HG03097 (cell line): Measurements from ENCODE around the gene AKAP7.

ENCODE experiments used
- ATAC-seq: cut with Tn5 transposase; IDR thresholded peaks from one replicate; pipeline ENCODE4 v1.9.1; 2021; ENCODE audit not compliant: unreplicated experiment, low FRiP score

The AKAP7 gene

DNA sequence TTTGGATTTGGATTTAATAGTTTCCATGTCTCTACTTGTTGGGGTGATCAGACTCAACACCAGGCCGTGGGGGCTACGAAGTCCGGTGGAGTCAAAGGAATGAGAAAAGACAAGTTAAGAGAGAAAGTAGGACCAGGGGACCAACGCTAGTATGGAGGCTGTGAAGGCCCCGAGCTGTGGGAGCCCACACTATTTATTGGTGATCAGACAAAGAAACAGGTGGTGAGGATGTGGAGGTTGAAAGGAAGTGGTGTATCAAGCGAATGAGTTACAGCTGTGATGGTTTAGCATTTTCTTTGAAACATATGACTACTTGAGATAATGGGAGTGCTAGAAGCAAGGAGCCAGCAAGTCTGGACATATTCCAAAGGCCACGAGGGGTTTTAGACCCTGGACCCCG lies 62.4 kb downstream of the AKAP7 start:
- no peak for ATAC-seq

DNA sequence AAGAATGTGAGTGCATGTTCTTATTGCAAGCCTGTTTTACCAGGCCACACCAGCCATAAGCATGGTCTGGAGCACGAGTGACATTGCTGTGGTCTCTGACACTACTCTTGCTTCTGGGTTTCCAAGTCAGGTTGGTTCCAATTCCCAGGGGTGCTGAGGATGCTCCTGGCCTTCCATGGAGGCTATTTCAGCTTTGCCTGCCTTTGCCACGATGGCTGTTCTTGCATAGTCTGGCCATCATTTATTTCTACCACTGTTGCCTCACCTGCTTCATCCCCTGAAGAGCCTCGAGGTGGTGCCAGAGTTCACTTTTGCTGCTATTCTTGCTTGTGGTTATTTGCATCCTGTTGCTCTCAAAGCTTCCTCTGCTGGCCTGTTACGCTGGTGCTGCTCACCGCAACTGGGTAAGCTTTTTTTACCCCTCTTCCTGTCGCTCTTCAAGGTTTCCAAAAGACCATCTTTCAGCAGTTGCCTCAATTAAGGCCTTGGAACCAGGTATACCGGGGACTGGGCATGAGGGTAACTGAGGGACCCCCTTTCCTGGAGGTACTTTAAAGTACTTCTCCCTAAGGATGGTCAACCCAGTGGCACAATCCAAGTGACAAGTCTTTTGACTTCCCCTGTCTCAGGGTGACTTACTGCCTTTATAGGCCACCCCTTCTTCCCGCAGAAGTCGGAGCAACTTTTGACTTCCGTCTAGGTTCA lies 64.5 kb downstream of the AKAP7 start:
- peak; percentile 98 for ATAC-seq

DNA sequence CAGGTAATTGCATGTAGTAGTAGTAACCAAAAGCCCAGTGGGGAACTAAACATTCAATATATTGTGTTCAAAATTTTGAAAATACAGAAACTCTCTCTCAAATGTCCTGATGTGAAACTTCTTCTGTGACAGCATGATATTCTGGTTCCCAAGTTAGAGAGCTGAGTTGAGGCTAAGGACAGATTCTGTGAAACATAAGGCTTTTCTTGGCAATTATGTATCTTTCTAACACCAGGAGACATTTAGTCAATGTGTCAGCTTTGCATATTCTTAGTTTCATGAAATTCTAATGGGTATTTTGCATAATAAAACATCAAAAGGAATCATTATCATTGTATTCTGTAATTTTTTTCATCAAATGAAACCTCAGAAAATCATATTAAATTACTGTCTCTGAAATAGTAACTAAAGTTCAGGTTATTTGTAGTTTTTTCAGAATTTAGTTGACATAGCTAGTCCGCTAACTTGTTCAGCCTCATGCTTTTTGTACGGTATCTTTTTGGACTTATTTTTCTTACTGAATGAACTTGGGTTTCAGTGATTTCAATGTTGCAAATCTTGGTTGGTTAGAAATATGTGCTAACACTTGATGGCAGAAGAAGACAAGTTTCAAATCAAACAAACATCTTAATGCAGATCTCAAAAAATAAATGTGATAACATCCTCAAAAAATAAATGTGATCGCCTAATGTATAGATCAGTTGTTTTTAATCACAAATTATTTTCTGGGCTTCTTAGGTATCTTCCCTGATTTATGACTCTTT lies 70.4 kb downstream of the AKAP7 start:
- ATAC-seq = no peak

DNA sequence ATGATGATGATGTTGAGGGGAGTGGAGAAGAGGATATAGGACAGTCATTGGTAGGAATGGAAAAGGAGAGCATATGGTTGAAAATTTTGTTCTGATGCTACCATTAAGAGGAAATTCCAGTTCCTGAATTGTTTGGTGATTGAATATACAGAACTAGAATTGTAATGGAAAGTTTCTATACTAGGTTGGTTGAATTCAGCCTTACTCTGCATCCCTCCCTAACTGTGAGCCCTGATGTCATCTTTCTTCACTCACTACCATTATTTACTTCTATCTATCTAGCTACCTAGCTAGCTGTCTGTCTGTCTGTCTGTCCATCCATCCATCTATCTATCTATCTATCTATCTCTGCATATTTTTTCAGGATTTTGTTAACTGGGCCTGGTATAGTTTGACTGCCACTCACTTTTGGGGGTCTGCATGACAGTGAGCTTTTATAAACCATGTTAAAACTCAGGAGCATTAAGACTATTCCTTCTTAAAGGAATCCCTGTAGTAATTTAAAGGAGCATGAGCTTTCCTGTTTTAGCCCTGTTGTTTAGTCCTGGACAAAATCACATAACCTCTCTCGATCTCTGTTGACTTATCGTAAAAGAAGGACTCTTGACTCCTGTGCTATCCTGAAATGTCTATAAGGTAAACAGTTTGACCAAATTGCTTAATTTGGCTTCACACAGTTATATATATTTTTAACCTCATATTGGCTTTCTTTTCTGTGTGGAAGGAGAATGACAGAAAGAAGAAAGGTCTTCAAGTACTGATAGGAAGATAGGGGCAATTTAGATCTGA lies 71.4 kb downstream of the AKAP7 start:
- ATAC-seq = no peak

DNA sequence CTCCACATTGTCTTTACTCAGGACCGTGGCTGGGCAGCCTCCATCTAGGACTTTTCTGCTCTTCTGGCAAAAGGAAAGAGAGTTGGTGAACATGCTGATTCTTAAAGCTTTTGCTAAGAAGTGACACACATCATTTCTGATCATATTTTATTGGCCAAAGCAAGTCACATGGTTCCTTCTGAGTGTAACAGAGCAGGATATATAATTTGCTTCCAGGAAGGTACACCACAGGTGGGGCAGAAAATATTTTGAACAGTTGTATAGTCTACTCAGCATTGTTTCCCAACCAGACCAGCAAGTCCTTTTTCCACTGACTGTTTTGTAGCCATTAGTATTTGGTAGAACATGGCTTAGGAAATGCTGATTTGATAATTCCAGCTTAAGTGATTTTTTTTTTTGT lies 73.5 kb downstream of the AKAP7 start:
- ATAC-seq = no peak

DNA sequence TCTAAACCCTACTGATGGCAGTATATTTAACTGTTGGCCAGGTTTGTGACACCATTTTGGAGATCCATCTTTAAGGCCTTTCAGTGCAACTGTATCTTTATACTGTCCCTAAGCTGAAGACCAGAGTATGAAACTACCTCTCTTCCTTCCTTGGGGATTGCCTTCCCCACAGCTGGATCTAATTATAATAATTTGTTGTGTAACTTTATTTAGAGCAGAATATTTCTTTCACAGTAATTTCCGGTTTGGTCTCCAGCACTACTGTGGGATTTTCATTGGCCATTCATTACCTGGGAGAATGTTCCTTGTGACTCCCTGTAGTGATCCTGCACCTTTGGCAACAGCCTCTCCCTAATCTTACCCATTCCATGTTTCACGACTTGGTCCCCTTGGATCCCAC lies 75.2 kb downstream of the AKAP7 start:
- no peak for ATAC-seq

DNA sequence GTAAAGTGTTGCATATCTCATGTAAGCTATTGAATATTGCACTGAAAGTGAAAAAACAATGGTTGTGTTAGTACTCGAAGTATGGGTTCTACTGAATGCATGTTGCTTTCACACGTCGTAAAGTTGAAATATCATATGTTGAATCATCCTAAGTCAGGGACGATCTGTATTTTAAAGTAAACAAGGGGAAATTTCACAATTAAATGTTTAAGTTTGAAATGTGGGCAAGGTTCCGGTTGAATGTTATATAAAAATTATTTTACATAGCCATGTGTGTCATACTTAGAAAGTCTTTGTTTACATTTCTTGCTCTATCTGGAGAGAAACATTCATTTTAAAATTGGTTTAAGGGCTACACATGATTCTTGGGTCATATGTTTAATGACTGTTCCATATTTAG lies 76.8 kb downstream of the AKAP7 start:
- ATAC-seq = no peak

DNA sequence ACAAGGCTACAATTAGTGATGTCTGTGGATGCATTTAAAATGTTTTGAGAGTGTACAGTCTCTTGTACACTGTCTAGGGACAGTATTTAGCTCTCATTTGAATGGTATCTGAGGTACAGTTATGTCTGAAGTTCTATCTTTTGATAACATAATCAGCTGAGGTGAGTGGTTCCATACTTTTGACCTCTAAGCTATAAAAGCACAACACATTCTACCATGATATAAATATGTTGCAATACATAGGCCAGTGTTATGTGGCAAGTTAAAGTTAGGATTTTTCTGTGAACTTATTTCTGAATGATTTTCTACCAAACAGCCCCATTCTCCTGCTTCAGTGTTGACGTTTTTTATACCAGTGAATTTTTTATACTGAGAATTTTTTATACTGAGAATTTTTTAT lies 77.6 kb downstream of the AKAP7 start:
- ATAC-seq = no peak

DNA sequence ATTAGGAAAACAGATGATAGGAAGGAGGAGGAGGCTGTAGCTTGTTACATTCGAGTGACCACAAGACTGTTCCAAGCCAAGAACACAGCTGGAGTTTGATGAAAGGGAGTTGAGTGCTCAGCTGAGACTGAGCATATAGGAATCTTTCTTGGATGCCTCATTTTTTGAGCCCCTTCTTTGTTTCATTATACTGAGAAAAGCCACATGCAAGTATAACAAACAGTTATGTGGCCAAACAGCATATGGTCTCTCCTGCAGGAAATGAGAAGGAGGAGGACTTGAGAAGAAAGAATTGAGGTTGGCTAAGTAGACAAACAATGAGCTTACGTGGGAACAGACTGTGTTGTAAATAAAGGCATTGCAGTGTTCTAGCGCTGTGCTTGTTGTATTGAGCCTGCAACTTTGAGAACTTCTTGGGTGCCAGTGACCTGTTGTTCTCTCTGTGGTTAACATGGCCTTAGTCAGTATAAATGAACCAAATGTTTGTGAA lies 78.3 kb downstream of the AKAP7 start:
- ATAC-seq = no peak

DNA sequence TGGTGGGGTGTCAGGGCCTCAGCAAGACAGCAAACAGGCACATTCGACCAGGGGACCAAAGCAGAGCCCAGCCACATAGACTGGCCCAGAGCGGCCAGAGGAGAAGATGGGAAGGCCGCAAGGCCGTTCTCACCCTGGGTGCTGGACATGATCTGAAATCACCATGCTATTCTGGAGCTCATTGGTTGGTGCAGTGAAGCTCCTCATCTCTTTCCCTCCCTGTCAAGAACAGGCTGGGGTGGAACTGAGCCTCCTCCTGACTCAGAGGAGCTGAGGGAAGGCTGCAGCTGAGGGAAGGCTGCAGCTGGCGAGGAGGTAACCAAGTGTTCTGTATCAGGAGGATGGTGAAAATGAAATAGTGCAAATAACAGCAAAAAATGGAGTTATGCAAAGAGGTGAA lies 80.0 kb downstream of the AKAP7 start:
- no peak for ATAC-seq

DNA sequence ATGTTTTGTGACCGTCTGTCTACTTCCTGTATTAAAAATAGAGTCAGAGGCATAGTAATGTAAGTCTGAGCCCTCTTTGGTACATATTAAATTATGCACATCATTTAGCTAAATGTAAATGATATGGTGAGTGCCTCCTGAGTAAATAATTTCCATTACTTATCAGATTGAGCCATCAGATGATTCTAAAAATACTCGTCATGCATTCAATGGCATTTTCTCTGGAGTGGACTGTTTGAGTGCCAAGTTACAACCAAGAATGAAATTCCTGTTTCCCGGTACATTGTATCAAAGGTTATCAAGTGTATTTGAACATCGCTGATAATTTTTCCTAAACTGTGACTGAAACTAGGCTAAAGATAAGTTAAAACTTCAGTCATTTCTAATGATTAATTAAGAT lies 81.0 kb downstream of the AKAP7 start:
- no peak for ATAC-seq

DNA sequence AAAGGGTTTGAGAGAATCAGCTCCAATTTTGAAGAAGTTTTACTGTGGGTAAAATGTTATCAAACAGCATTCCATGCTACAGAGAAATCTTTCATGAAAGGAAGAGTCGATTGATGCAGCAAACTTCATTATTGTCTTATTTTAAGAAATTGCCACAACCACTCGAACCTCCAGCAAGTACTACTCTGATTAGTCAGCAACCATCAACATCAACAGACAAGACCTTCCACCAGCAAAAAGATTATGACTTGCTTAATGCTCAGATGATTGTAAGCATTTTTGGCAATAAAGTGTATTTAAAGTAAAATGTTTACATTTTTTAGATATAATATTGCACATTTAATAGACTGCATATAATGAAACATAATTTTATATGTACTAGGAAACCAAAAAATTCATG lies 87.5 kb downstream of the AKAP7 start:
- no peak for ATAC-seq

DNA sequence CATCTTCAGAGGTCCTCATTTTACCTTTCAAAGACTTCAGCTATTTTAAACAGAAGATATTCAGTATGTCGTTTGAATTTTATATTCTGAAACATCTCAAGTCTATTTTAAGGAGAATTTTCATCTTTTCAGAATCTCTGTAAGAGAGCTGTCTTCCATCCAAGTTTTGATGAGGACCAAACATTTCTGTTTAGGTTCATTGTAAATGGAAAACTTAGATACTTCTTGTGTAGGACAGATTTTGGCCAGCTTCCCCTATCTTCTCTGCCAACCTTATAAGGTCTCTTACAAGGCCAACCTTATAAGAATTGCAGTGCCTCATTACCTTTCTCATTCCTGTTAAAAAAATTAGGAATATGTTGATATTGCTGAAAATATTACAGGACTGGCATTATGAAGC lies 88.1 kb downstream of the AKAP7 start:
- no peak for ATAC-seq

DNA sequence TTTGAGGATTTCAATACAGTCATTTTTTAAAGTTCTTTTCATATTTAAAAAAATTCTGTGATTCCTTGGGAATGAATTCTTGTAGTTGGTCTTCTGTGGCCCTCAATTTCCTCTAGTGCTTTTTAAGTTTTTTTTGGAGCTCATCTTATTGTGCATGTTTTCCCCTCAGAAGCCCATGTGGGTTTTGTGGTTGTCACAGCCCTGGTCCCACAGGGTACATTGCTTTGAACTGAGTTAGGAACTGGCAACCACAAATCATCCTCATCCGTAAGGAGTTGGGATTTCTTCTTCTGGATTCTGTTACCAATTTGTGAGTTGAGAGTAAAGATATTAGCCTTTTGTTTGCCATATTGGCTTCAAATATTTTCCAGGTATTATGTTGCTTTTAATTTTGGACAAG lies 89.9 kb downstream of the AKAP7 start:
- no peak for ATAC-seq

DNA sequence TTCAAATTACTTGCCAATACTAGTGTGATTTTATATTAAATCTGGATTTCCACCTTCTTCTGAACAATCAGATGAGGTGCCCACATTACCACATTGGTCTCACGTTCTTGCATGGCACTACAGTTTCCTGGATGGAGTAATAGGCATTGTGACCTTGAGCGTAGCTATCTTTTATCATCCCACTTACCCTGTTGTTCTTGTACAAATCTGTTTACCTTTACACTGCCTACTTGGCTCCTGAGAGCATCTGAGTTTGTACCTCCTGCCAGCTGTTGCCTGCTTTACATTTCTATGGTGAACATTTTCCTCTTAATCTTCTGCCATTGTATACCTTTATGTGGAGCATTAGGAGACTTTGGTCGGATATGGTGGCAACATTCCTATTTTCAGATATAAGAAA lies 90.7 kb downstream of the AKAP7 start:
- ATAC-seq = no peak

DNA sequence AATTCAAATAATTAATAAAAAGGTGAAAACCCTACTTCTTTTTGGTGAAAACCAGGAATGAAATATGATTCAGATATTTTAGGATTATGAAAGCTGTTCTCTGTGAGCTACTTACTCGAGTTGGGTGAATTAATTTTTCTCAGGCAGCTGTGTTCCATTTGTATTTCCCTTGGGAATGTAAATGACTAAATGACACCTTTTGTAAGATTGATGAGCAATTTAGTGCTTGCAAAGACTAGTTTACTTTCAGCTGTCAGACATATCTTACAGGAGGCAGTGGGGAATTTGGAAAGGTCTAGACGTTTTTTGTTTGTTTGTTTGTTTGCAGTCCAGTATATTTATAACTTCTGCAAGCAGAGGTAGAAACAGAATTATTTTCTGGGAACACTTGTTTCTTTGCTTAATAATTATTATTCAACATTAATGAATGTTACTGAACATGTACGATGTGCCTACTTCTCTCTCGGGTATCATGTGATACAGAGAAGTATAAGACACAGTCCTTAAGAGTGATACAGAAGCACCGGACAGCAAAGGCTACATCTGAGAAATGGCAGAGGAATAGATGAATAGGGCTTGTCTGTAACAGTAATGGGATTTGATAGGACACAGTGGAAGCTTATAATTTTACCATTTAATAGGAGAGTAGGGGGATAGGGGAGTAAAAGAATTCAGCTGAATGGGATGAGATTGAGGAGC lies 91.3 kb downstream of the AKAP7 start:
- no peak for ATAC-seq

DNA sequence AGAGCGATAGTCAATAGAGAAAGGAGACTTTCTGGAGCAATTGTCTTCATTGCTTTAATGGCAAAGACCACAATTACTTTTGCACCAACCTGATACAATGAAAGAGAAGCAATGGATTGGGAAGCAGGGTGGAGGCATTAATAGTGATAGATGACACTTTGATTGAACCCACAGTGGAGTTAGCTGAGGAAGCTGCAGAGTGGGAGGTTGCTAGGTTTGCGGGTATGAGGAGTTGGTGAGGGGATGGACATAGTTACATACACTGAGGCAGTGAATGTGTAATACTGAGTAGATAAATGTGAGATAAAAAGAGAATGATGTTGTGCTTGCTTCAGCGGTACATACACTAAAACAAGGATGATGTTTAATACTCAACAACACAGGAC lies 91.9 kb downstream of the AKAP7 start:
- no peak for ATAC-seq

DNA sequence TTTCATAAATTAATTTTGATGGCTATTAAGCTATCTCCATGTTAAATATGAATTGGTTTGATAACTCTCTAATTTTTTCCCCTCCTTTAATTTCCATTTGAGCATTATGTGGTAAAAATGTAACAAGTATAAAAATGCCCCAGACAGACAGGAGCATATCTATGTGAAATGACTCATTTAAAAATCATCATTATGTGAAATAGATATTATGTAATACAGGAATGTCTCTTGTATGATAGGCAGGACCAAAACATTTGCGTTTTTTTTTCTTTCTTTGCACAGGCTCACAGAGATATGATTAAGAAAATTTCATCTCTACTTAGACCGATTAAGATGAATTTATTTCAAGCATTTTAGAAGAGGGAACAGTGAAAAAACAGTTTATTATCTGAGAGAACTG lies 95.8 kb downstream of the AKAP7 start:
- no peak for ATAC-seq

DNA sequence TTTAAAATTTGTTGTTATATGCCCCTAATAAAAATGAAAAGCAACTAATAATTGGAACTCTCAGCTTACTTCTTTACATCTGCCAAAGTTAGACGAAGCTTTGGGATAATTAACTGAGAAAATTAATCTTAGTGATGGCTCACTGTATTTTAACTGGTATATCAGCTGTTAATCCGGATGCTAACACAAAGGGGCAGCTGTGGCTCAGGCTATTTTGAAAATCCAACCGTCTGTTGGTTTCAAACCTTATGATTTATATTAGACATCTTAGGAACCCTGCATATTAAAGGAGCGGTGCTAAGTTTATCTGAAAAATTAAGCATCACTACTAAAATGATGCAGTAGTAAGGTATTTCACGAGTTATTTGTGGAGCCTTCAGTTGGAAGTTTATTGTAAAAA lies 96.6 kb downstream of the AKAP7 start:
- no peak for ATAC-seq

DNA sequence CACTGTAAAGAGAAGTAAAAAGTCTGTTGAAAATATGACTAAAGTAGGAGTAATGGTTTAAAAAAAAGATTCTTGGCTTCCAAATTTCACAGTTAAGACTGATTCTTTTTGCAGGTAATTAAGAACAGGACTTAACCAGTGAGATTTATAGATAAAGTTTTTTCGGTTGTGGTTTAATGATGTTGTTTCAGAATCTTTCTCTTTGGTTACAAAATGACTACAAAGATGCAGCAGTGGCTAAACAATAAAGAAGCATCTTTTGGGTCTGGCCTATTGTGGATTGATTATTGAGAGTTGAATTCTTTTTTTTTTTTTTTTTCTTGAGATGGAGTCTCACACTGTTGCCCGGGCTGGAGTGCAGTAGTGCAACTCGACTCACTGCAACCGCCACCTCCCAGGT lies 109.7 kb downstream of the AKAP7 start:
- ATAC-seq = no peak

DNA sequence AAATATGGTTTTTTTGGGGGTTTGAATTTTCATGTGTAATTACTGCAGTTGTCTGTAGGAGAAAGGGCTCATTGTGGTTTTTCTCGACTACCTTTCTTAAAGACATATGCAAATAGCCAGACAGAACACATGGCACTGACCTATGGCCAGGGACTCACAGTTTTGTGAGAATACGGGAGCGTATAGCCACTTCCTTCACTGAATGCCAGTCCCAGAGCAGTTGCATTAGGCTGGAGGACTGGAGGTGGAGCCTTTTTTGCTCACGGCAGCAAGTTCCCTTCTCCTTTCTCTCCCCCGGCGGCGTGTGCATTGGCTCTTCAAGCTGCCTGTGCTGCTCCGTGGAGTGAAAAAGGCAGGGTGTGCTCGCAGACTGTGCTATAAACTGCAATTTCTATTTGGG lies 114.9 kb downstream of the AKAP7 start:
- ATAC-seq = peak; percentile 91
